K562 (cell line): Measurements from ENCODE around the gene DPM1. TPM values are rescaled to one million over a fixed set of nuclear protein-coding genes. Genes with fewer than 3 reads are reported as not detected.

Experiments
- ATF4 ChIP-seq: fragments of 450-650 bp; formaldehyde crosslinking; IDR thresholded peaks from 2 replicates; pipeline ENCODE4 v1.4.0; 2022; ENCODE audit warnings: mild to moderate bottlenecking, moderate library complexity
- CREB1 ChIP-seq, 2 experiments: sonication (generic) in 1 of 2; formaldehyde crosslinking in 1 of 2; IDR thresholded peaks; 2 replicates each; pipeline versions ENCODE4 v1.6.1 to v1.8.0; 2012 to 2022; ENCODE audit warnings: inconsistent platforms in 1 of 2, mild to moderate bottlenecking in 1 of 2, missing genetic modification reagents in 1 of 2, moderate library complexity in 1 of 2
- CTCF ChIP-seq, 3 experiments: IDR thresholded peaks in 2 of 3; conservative IDR thresholded peaks in 1 of 3; 2 replicates each; pipeline ENCODE4 v1.5.1; 2011 to 2012; ENCODE audit warnings: low read length in 3 of 3, mild to moderate bottlenecking in 3 of 3, control low read depth in 2 of 3, improper control_type of control experiment in 1 of 3, inconsistent platforms in 1 of 3, low read depth in 1 of 3, mixed read lengths in 1 of 3, moderate library complexity in 1 of 3; ENCODE audit not compliant: insufficient read depth in 2 of 3
- DMBX1 ChIP-seq: fragments of 250-450 bp; sonication (Bioruptor Pico); IDR thresholded peaks from 2 replicates; pipeline ENCODE4 v1.8.0; 2022; ENCODE audit warnings: inconsistent platforms, mild to moderate bottlenecking, moderate library complexity, borderline replicate concordance
- ELF2 ChIP-seq: fragments of 250-450 bp; sonication (Bioruptor Pico); IDR thresholded peaks from 2 replicates; pipeline ENCODE4 v1.5.0; 2021; ENCODE audit warnings: mild to moderate bottlenecking
- ETV1 ChIP-seq: fragments of 450-650 bp; conservative IDR thresholded peaks from 2 replicates; pipeline ENCODE4 v1.6.1; 2016; ENCODE audit warnings: missing genetic modification characterization, control low read depth, low read depth, missing compliant biosample characterization
- EZH2 ChIP-seq: IDR thresholded peaks from 2 replicates; pipeline ENCODE4 v1.6.1; 2012; ENCODE audit warnings: low read depth, mild to moderate bottlenecking, inconsistent platforms, low read length, borderline replicate concordance
- FOXK2 ChIP-seq, 2 experiments: fragments of 450-650 bp; IDR thresholded peaks in 1 of 2; conservative IDR thresholded peaks in 1 of 2; 2 replicates each; pipeline ENCODE4 v1.6.1; 2016; ENCODE audit warnings: low read depth in 2 of 2, mild to moderate bottlenecking in 1 of 2
- FOXM1 ChIP-seq, 2 experiments: fragments of 450-650 bp in 1 of 2; sonication (generic) in 1 of 2; formaldehyde crosslinking in 1 of 2; IDR thresholded peaks; 2 replicates each; pipeline versions ENCODE4 v1.6.1 to v1.9.0; 2017 to 2022; ENCODE audit warnings: low read depth in 2 of 2, mild to moderate bottlenecking in 2 of 2, missing genetic modification reagents in 1 of 2, moderate library complexity in 1 of 2
- HOXB6 ChIP-seq: fragments of 250-450 bp; sonication (Bioruptor Pico); IDR thresholded peaks from 2 replicates; pipeline ENCODE4 v1.5.1; 2022; ENCODE audit warnings: mild to moderate bottlenecking, borderline replicate concordance
- IRF9 ChIP-seq: fragments of 450-650 bp; IDR thresholded peaks from 2 replicates; pipeline ENCODE4 v1.6.1; 2016; ENCODE audit warnings: missing biosample characterization, missing genetic modification characterization
- KDM4B ChIP-seq, 2 experiments: fragments of 450-650 bp in 1 of 2; sonication (generic) in 1 of 2; IDR thresholded peaks; 2 replicates each; pipeline ENCODE4 v1.6.1; 2016 to 2017; ENCODE audit warnings: borderline replicate concordance in 2 of 2, antibody characterized with exemption in 1 of 2, low read depth in 1 of 2, mild to moderate bottlenecking in 1 of 2
- KLF6 ChIP-seq: fragments of 250-450 bp; sonication (Bioruptor Pico); IDR thresholded peaks from 2 replicates; pipeline ENCODE4 v1.4.0; 2020; ENCODE audit warnings: mild to moderate bottlenecking, moderate library complexity, borderline replicate concordance
- MAZ ChIP-seq, 2 experiments: fragments of 450-650 bp in 1 of 2; sonication (generic) in 1 of 2; formaldehyde crosslinking; IDR thresholded peaks in 1 of 2; conservative IDR thresholded peaks in 1 of 2; 2 replicates each; pipeline versions ENCODE4 v1.4.0 to v1.5.0; 2020; ENCODE audit warnings: mild to moderate bottlenecking in 1 of 2, missing genetic modification reagents in 1 of 2
- MCM7 ChIP-seq, 2 experiments: fragments of 450-650 bp; IDR thresholded peaks; 2 replicates each; pipeline ENCODE4 v1.6.1; 2016 to 2018
- RAD21 ChIP-seq, 2 experiments: fragments of 250-450 bp in 1 of 2; fragments of 450-650 bp in 1 of 2; sonication (Bioruptor Pico) in 1 of 2; formaldehyde crosslinking in 1 of 2; IDR thresholded peaks in 1 of 2; conservative IDR thresholded peaks in 1 of 2; 2 replicates each; pipeline versions ENCODE4 v1.4.0 to v1.8.0; 2020 to 2022; ENCODE audit warnings: mild to moderate bottlenecking in 2 of 2, moderate library complexity in 1 of 2
- RAD51 ChIP-seq: fragments of 450-650 bp; IDR thresholded peaks from 2 replicates; pipeline ENCODE4 v1.7.1; 2016; ENCODE audit warnings: low read depth, mild to moderate bottlenecking, borderline replicate concordance
- SIX5 ChIP-seq, 2 experiments: IDR thresholded peaks; 2 replicates each; pipeline ENCODE4 v1.6.1; 2011; ENCODE audit warnings: low read length in 2 of 2, borderline replicate concordance in 1 of 2, low read depth in 1 of 2, mild to moderate bottlenecking in 1 of 2, moderate library complexity in 1 of 2; ENCODE audit not compliant: insufficient read depth in 1 of 2
- USF1 ChIP-seq: sonication (generic); formaldehyde crosslinking; IDR thresholded peaks from 2 replicates; pipeline ENCODE4 v1.9.0; 2022; ENCODE audit warnings: mild to moderate bottlenecking, missing genetic modification reagents
- ZNF511 ChIP-seq: sonication (generic); formaldehyde crosslinking; IDR thresholded peaks from 2 replicates; pipeline ENCODE4 v1.8.0; 2022; ENCODE audit warnings: mild to moderate bottlenecking, missing genetic modification reagents
- polyA plus RNA-seq, 8 experiments: library from polyadenylated mRNA; depleted of rRNA in 4 of 8; stranded (reverse) in 5 of 8; unstranded in 3 of 8; fragments of >200 nt; fragmentation: Nextera tagmentation in 2 of 8; fragmentation: Illumina TruSeq in 1 of 8; extraction: Ambion mirVana in 2 of 8; extraction: Trizol in 1 of 8; gene quantifications; 2 replicates each; pipeline versions ENCODE4 v1.2.1 to v1.2.3, GENCODE V29; 2011 to 2014; ENCODE audit warnings: inconsistent platforms in 1 of 8, missing spikeins in 1 of 8
- total RNA-seq, 7 experiments: library from RNA; depleted of rRNA in 6 of 7; stranded (reverse); fragments of >200 nt in 6 of 7; fragmentation: Illumina TruSeq in 2 of 7; extraction: Trizol in 2 of 7; gene quantifications; 2 replicates each; pipeline versions ENCODE4 v1.2.1 to v1.2.3, GENCODE V29; 2011 to 2021; ENCODE audit warnings: low replicate concordance in 1 of 7

DPM1 gene
- total and polyA plus RNA-seq, 9 of the 15 experiments (the other 6 are each of a cell fraction or from before 2014, with no cell fraction given): 75.2 to 190 (median 153) TPM

GRCh38 chr20:50992733-50993457 lies 34.6 kb upstream of the DPM1 start (continued):
- 0 out of 2 replicates have a peak, but pooled peaks have one; percentile 39 for TF ChIP-seq ATF4 (CRISPR knock-in tag)
- TF ChIP-seq CREB1 (IDR thresholded peaks at IDR 0.05): no peak
- peak; percentile 49; the same call in 1 of the 2 replicates for TF ChIP-seq CREB1 (CRISPR knock-in tag; IDR thresholded peaks at IDR 0.05)
- TF ChIP-seq SIX5 (IDR thresholded peaks at IDR 0.05; ENCODE audit: borderline replicate concordance in 1 of 2, insufficient read depth in 1 of 2, low read depth in 1 of 2, low read length in 2 of 2): no peak
- peak; percentile 80 to 95 (median 94) for TF ChIP-seq CTCF (IDR thresholded peaks at IDR 0.05 in 2 of 3, conservative IDR thresholded peaks at IDR 0.05 in 1 of 3; ENCODE audit: insufficient read depth in 2 of 3, low read depth in 1 of 3, low read length in 3 of 3)
- peak in 1 of 2 experiments; percentile 42; a peak in 2 of 4 replicates for TF ChIP-seq FOXK2 (conservative IDR thresholded peaks at IDR 0.05 in 1 of 2, IDR thresholded peaks at IDR 0.05 in 1 of 2; ENCODE audit: low read depth in 2 of 2)
- TF ChIP-seq ELF2 (CRISPR knock-in tag): no peak
- TF ChIP-seq IRF9: peak; percentile 30; the same call in 1 of the 2 replicates
- TF ChIP-seq HOXB6 (CRISPR knock-in tag): no peak
- no peak for TF ChIP-seq DMBX1 (CRISPR knock-in tag)
- 0 out of 2 replicates have a peak, but pooled peaks have one; percentile 41 for TF ChIP-seq KLF6 (CRISPR knock-in tag)
- TF ChIP-seq ZNF511 (CRISPR knock-in tag): no peak
- TF ChIP-seq USF1 (CRISPR knock-in tag): peak; percentile 80
- TF ChIP-seq MCM7 (IDR thresholded peaks at IDR 0.05): no peak
- peak; percentile 60; the same call in 1 of the 2 replicates for TF ChIP-seq RAD51
- peak; percentile 86 to 93 for TF ChIP-seq RAD21 (CRISPR knock-in tag; conservative IDR thresholded peaks at IDR 0.05 in 1 of 2, IDR thresholded peaks at IDR 0.05 in 1 of 2)
- no peak for TF ChIP-seq KDM4B (IDR thresholded peaks at IDR 0.05; ENCODE audit: borderline replicate concordance in 2 of 2, low read depth in 1 of 2)
- TF ChIP-seq EZH2: no peak
- TF ChIP-seq ETV1 (tag): peak; percentile 63
- peak in 1 of 2 experiments; percentile 33; a peak in 1 of 4 replicates for TF ChIP-seq MAZ (CRISPR knock-in tag; conservative IDR thresholded peaks at IDR 0.05 in 1 of 2, IDR thresholded peaks at IDR 0.05 in 1 of 2)
- TF ChIP-seq FOXM1 (IDR thresholded peaks at IDR 0.05; ENCODE audit: low read depth): peak; percentile 70
- no peak for TF ChIP-seq FOXM1 (CRISPR knock-in tag; IDR thresholded peaks at IDR 0.05; ENCODE audit: low read depth)
